ENCODE results near the gene RGPD8.
"Not testable (repeated sequence)": the region's sequence is repeated elsewhere in the genome, so short reads cannot be mapped to it uniquely, and the experiment has no call there.

RGPD8 gene

DNA sequence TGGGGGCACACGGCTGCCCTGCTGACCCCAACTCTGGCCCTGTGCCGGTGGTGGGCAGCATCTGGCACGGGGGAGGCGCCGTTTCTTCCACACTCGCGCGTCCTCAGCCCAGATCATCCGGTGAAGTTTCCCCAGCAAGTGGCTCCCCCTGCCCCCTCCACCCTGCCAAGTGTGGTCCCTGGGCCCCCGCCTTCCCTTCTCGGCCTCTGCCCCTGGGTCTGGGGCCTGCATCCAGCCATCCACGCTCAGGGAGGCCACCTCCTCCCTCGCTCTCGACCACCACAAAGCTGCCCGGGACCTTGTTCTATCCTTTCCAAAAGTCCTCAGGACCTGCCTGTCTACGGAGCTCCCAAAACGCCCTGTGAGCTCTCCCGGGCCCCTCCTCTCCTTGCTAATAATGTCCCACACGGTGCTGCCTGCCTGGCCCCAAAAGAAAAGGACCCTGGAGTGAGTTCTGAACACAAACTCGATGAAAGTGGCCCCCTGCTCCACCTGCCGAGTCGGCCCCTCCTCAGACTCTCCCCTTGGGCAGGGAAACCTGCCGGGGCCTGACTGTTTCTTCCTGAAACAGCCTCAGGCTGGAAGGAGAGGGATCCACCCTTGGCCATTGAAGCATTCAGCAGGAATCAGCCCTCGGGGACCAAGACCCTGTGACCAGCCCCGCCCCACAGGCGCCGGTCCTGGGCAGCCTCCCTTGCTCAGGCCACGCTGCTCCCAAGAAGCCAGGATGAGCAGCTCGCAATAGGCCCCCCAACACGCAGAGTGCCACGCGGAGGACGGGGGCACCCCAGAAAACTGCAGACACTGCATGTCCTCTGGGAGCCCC is 1.7 kb upstream of the RGPD8 start:
- DNase-seq: not testable (repeated sequence)

GRCh38 chr2:112433932-112434730 is 686 bp upstream of the RGPD8 start:
- DNase-seq: no peak

- not testable (repeated sequence) for DNase-seq
Measured at GRCh38 chr2:112432735-112433479, 538 bp downstream of the RGPD8 start.

DNA sequence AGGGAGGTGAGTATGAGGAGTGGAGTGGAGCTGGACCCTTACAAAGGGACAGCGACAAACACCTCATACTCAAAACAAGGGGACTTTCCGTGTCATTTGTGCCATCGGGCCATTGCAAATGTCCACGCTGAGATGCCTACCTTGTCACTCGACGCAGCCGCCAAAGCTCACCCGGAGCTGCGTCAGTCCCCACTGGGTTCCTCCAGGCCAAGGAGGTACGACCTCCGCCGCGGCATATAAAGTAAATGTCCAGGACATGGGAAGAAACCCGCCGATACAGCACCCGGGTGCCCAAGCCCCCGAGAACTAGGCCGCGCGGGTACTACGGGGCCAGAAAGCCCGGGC is 1.1 kb downstream of the RGPD8 start:
- DNase-seq: not testable (repeated sequence)

- DNase-seq: not testable (repeated sequence)
Measured at GRCh38 chr2:112431587-112432295, 1.7 kb downstream of the RGPD8 start.

GRCh38 chr2:112424553-112424952 is 8.9 kb downstream of the RGPD8 start:
- DNase-seq: not testable (repeated sequence)

DNA sequence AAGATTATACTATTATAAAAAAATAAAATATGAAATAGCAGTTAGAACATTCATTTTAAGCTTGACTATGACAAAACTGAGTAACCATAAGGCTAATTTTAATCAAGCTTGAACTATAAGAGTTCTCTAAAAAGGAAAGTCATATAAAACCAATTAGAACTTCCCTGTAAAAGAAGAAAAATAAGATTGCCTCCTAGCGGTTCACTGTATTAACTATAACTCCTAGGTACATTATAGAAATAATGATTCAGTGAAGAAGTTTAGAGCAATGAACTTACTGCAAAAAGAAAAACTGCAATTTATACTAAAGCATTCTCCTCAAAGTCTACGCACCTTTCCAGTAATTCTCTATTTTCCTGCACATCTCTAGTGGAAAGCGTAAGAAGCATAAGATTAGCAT is 16.6 kb downstream of the RGPD8 start:
- not testable (repeated sequence) for DNase-seq

GRCh38 chr2:112360055-112360454 is 73.4 kb downstream of the RGPD8 start:
- DNase-seq: not testable (repeated sequence)

GRCh38 chr2:112354335-112354734 is 79.1 kb downstream of the RGPD8 start:
- not testable (repeated sequence) for DNase-seq

- DNase-seq: not testable (repeated sequence)
Measured at GRCh38 chr2:112352809-112353603, 80.4 kb downstream of the RGPD8 start.

GRCh38 chr2:112352292-112352691 is 81.2 kb downstream of the RGPD8 start:
- DNase-seq: not testable (repeated sequence)

GRCh38 chr2:112345030-112346027 is 88.1 kb downstream of the RGPD8 start:
- DNase-seq: no peak

- no peak for DNase-seq
Measured at GRCh38 chr2:112343827-112344585, 89.4 kb downstream of the RGPD8 start.

DNA sequence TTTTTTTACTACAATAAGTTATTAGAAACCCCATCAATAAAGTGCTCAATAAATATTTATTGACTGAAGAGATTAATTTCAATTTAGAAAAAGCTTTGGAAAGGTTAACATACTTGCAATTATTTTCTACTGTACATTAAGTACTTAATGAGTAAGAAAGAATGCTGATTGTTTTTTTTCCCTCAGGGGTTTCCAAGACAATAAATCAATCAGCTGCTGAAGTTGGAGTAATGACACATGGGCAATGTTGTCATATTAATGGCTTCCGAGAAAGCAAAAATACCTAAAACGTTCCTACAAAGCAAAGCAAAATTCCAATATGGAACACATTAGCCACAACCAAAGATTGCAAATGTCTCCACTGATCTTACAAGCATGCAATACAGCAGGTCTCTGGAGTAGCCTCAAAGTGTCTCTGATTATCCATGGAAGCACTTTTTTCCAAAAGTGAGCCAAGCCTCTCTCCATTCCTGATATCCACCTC is 91.3 kb downstream of the RGPD8 start:
- no peak for DNase-seq

- no peak for DNase-seq
Measured at GRCh38 chr2:112340475-112341267, 92.8 kb downstream of the RGPD8 start.

DNA sequence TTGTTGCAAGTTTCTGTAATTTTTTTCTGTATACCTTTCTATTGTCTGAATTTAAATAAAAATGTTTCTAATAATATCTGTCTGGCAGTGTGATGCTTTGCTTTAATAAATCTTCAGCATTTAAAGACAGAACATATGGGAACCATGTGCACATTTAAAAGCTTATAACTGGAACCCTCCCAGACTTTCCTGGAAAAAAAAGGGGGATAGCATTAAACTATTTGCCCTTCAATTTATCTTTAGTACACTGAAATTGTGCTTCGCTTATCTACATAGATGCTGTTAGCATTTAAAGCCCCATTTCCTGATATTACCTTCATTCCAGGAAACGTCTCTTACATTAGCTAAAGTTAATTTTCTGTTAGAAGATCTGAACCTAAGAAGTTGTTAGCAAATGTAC is 93.5 kb downstream of the RGPD8 start:
- DNase-seq: no peak

- DNase-seq: no peak
Measured at GRCh38 chr2:112335600-112335999, 97.8 kb downstream of the RGPD8 start.

DNA sequence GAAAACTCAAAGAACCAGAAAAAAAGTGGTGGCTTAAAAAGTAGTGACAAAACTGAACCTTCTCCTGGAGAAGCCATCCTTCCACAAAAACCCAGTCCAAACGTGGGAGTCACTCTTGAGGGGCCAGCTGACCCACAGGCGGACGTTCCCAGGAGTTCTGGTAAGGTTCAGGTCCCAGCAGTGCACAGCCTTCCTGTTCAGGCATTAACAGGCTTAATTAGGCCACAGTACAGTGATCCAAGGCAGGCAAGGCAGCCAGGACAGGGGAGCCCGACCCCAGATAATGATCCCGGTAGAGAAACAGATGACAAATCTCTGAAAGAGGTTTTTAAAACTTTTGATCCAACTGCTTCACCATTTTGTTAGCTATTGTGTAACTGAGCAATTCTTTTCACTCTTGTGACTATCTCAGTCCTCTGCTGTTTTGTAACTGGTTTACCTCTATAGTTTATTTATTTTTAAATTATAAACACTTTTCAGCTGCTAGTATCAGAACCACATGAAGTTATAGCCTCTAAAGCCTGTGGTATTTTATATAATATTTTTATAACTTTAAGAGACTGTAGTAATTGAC is 101.2 kb downstream of the RGPD8 start:
- DNase-seq: no peak

All from SIG-M5 (cell line).